ENCODE measurements around the gene TDRKH. TPM values are rescaled to one million over a fixed set of nuclear protein-coding genes. Genes with fewer than 3 reads are reported as not detected.
"Not testable (repeated sequence)": the region's sequence is repeated elsewhere in the genome, so short reads cannot be mapped to it uniquely, and the experiment has no call there.

The TDRKH gene
- total RNA-seq, 3 donors from 2014 or later: 5.6 to 9.7 (median 6.7) TPM

GRCh38 chr1:151773702-151774101 lies 16.6 kb downstream of the TDRKH start:
- Histone ChIP-seq H3K9me3 (no peaks in the 10 kb centered on the region), H3K27ac (no peak overlapping the region), H3K36me3 (no peaks in the 10 kb centered on the region), H3K4me3 (no peak overlapping the region), H3K27me3 (no peaks in the 10 kb centered on the region), H3K4me1 (no peaks in the 10 kb centered on the region)
- no peak for TF ChIP-seq CTCF (IDR thresholded peaks at IDR 0.05)
- no peak for TF ChIP-seq POLR2A (IDR thresholded peaks at IDR 0.05)
- no peak for TF ChIP-seq POLR2AphosphoS5 (IDR thresholded peaks at IDR 0.05)
- intact Hi-C loops (cut with DNase I; ENCODE audit: low total_unique reads): no loop called here
- no peak for DNase-seq (ENCODE audit: low spot score in 2 of 2)

- H3K27me3 ChIP-seq; H3K9me3 ChIP-seq; H3K36me3 ChIP-seq; H3K27ac ChIP-seq; H3K4me1 ChIP-seq; DNase-seq (ENCODE audit: low spot score in 2 of 2); intact Hi-C loops (cut with DNase I; ENCODE audit: low total_unique reads); H3K4me3 ChIP-seq: not testable (repeated sequence)
Measured at GRCh38 chr1:151769270-151769669, 21.0 kb downstream of the TDRKH start.

GRCh38 chr1:151768351-151769066 lies 21.8 kb downstream of the TDRKH start:
- H3K4me1 ChIP-seq; intact Hi-C loops (cut with DNase I; ENCODE audit: low total_unique reads); H3K9me3 ChIP-seq; H3K36me3 ChIP-seq; H3K27me3 ChIP-seq; H3K4me3 ChIP-seq; DNase-seq (ENCODE audit: low spot score in 2 of 2): not testable (repeated sequence)
- peak overlapping the region; percentile 27 to 37 for H3K27ac ChIP-seq

GRCh38 chr1:151763990-151764389 lies 26.3 kb downstream of the TDRKH start:
- H3K9me3 ChIP-seq: no peaks in the 10 kb centered on the region
- H3K27ac ChIP-seq: peak overlapping the region; percentile 92 to 93
- no peak for DNase-seq (ENCODE audit: low spot score in 2 of 2)
- peak overlapping the region; percentile 68 to 88 (median 82) for H3K4me3 ChIP-seq
- no peaks in the 10 kb centered on the region for H3K27me3 ChIP-seq
- H3K4me1 ChIP-seq: no peaks in the 10 kb centered on the region
- intact Hi-C loops (cut with DNase I; ENCODE audit: low total_unique reads): no loop called here
- no peak for TF ChIP-seq CTCF (IDR thresholded peaks at IDR 0.05)
- TF ChIP-seq POLR2AphosphoS5 (IDR thresholded peaks at IDR 0.05): no peak
- no peak for TF ChIP-seq POLR2A (IDR thresholded peaks at IDR 0.05)
- no peaks in the 10 kb centered on the region for H3K36me3 ChIP-seq

GRCh38 chr1:151762941-151763921 lies 27.1 kb downstream of the TDRKH start, which contains the start of gene MRPL9:
TSS of gene MRPL9 (minus strand) at chr1:151763496. CDS start at chr1:151763479, 17 bp downstream.
- H3K27ac ChIP-seq: peak within 1 kb of the TSS; percentile 92 to 93
- no peaks in the 10 kb centered on the region for H3K4me1 ChIP-seq
- intact Hi-C loops (cut with DNase I; ENCODE audit: low total_unique reads): no loop called here
- no peaks in the 10 kb centered on the region for H3K9me3 ChIP-seq
- peak within 1 kb of the TSS; percentile 68 to 88 (median 82) for H3K4me3 ChIP-seq
- TF ChIP-seq POLR2AphosphoS5 (IDR thresholded peaks at IDR 0.05): peak; percentile 35 to 62 (median 50)
- no peak for TF ChIP-seq CTCF (IDR thresholded peaks at IDR 0.05)
- DNase-seq (ENCODE audit: low spot score in 2 of 2): peak; percentile 60 to 73
- H3K36me3 ChIP-seq: no peaks in the 10 kb centered on the region
- H3K27me3 ChIP-seq: no peaks in the 10 kb centered on the region

All from breast epithelium (tissue), 4 donors.